NCI-H2029 treated with DMSO at 0.1 percent for 48 hours (cell line): ENCODE data around the gene ZNF526.
"Not testable (repeated sequence)": the region's sequence is repeated elsewhere in the genome, so short reads cannot be mapped to it uniquely, and the experiment has no call there.

Source experiments
- DNase-seq: peaks from one replicate; lab custom pipeline; 2025; lab: John Stamatoyannopoulos, UW

Gene ZNF526

DNA sequence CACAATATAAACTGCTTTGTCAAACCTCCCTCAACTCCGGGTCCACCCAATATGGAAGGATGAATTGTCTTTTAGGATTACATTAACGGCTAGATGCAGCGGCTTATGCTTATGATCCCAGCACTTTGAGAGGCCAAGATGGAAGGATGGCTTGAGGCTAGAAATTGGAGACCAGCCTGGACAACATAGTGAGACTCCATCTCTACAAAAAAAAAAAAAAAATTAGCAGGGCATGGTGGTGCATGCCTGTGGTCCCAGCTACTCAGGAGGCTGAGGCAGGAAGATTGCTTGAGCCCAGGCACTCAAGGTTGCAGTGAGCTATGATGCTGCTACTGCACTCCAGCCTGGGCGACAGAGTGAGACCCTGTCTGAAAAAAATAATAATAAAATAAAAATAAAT is 46.0 kb downstream of the ZNF526 start:
- not testable (repeated sequence) for DNase-seq

DNA sequence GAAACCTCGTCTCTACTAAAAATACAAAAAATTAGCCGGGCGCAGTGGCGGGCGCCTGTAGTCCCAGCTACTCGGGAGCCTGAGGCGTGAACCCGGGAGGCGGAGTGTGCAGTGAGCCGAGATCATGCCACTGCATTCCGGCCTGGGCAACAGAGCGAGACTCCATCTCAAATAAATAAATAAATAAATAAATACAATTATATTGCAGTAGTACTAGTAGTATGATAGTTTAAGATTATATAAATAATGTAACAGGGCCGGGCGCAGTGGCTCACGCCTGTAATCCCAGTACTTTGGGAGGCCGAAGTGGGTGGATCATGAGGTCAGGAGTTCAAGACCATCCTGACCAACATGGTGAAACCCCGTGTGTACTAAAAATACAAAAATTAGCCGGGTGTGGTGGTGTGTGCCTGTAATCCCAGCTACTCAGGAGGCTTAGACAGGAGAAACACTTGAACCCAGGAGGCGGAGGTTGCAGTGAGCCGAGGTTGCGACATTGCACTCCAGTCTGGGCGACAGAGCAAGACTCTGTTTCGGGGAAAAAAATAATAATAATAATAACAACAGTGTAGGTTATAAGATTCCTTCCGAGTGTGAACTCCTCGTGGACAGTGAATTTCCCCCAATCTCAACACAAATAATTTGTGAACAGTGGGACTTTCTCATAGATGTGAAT is 47.0 kb downstream of the ZNF526 start:
- not testable (repeated sequence) for DNase-seq

DNA sequence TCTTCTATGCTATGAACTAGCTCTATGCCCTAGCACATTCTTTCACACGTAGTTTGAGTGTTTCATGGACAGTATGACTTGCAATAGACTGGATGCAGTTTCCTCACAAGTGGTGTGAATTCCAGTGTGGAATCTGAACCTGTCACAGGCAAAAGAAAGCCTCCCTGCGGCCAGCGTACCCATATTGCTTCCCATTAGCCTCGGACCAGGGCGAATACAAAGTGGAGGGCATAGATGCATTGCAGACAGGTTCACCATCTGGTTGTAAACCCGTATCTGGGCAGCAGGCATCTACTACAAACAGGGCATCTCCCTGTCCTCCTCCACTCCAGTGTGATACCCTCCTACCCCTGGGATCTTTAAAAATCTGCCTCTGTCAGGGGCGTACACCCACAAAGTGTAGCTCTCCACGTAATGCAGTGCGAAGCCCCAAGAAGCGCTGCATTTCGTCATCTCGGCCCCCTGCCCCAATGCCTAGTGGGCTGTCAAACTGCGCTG is 47.6 kb downstream of the ZNF526 start:
- no peak for DNase-seq

DNA sequence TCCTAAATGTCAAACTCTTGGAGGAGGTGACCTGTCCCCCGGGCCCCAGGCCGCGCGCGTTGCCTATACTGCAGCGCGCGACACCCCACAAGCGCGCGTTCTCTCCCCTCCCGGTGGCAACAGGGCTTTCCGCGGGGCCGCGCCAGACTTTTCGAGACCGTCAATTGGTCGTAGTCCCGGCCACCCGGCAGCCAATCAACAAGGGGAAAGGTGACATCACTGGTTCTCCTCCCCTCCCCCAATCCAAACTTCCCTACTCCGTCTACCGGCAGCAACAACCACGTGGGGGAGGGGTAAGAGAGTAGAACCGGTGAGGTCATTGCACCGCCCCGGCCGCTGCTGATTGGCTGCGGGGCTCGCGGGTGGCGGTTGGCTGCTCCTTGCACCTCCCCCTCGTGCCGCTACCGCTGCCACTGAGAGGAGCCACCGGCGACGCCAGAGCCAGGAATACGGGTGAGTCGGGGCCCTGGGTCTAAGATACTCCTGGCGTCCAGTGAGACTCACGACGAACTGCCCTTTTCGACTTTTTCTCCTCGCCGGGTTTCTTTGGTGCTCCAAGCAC is 48.1 kb downstream of the ZNF526 start:
- DNase-seq, result peak; percentile 99

DNA sequence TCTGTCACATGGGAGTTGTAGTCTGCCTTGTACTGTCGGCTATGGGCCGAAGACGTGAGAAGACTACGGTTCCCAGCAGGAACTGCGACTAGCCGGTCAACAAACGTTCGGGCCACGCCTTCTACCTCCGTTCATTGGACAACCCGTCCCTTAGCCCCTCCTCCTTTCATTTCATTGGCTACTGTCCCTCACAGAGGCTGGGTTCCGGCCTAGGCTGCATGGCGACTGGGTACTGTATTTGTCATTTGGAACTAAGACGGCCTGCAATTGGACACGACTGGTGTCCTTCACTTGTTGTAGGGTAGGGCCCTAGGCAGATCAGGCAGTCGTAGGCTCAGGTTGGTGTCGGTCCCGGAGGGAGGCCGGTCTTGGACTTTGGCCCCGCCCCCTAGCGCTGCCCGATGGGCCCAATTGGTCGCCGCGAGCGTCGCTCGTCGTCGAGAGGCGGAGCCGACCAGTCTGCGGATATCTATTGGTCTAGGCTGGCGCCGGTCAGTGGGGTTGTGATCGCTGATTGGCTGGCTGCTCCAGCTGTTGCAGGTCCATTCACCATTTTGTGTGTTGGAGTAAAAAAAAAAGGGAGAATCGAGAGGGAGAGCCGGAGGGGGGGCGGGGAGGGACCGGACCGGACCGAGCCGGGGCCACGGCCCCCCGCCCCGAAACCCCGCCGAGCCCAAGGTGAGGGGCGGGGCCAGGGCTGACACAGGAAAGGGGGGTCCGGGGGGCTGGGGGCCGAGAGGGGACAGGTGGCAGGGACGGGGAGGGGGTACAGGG is 48.8 kb downstream of the ZNF526 start, which contains the start of gene CIC:
CIC (plus strand) TSS at position 549 of the 774 bp plus-strand sequence. CDS start 2,532 bp downstream, outside the sequence.
- peak; percentile 99 for DNase-seq

DNA sequence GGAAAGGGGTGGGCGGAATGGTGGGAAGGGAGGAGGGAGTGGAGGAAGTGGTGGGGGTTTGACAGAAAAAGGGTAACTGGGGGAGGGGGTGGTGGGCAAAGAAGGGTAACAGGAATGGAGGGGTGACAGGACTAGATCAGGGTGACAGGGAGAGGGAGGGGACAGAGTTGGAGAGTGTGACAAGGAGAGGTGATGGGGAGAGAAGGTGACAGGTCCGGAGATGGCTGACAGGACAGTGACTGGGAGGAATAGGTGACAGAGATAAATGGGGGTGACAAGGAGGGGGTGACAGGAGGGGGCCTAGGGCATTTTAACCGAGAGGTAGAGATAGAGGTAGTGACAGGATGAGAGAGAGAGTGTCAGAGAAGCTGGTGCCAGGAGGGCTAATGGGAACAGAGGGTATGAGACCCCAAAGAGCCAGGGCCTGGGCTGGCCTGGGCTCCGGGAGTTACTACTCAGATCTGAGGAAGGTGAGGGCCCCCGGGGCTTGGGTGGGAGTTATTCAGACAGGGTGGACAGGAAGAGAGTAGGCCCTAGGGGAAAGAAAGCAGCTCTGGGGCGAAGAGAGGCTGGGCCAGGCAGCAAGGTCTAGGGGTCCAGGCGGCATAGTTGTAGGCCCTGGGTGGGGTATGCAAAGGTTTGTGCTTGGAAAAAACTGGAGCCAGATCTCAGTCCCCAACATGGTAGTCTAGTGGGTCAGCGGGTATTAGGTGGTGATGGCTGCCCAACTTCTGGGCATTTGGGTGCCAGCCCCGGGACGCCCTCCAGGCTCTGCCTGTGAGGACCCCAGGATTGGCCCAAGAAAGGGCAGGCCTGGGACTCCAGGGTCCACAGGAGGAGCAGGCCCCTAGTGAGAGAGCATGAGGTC is 49.6 kb downstream of the ZNF526 start:
- DNase-seq, result no peak

DNA sequence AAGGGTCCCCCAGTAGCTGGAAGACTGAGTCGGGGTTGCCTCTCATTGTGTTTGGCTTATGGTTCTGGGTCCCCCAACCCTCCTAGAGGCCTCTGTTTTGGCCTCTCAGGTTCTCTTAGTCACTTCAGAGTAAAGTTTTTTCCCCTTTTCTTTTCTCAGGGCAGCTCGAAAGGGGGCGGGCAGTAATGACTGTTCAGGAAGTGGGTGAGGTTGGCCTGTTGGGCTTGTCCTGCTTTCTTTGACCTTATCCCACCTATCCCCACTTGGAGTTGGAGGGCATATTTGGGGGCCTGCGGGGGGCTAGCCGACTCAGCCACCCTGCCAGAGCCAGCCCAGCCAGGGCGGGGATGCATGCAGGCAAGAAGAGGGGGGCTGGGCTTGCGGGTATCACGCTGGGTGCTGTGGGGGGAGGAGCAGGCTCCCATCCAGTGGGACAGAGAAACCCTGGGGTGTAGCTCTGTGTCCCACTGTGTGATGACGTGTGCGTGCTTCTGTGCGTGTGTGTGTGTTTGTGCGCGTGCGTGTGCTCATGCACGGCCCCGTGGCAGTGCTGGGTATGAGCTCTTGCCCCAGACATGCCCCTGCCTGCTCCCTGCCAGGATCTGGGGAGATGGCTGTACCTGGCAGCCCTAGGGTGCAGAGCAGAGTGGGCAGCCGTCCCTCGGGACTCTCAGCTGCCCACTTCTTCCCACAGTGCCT is 50.4 kb downstream of the ZNF526 start:
- no peak for DNase-seq

DNA sequence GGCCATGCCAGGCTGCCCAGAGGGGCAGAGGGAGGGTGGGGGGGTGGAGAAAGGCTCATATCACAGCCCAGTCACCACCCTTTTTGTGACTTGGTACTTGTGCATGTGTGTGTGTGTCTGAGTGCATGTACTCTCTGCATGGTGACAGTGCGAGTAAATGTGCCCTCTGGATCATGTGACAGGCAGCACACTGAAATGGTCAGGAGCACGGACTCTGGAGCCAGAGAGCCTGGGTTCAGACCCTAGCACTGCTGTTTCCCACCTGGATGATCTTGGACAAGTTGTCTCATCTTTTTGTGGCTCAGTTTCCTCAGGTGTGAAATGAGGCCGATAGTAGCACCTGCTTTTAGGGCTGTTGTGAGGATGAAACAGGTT is 50.9 kb downstream of the ZNF526 start:
- DNase-seq, result no peak

DNA sequence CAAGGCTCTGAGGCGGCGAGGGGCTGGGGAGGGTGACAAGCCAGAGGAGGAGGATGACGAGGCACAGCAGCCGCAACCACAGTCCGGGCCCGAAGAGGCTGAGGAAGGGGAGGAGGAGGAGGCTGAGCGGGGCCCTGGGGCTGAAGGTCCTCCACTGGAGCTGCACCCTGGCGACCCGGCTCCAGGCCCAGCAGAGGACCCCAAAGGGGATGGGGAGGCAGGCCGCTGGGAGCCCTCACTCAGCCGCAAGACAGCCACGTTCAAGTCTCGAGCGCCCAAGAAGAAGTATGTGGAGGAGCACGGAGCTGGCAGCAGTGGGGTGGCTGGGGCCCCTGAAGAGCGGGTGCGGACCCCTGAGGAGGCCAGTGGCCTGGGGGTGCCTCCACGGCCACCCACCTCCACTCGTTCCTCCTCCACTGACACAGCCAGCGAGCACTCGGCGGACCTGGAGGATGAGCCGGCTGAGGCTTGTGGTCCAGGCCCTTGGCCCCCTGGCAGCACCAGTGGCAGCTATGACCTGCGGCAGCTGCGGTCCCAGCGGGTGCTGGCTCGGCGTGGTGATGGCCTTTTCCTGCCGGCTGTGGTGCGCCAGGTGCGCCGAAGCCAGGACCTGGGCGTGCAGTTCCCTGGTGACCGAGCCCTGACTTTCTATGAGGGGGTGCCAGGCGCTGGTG is 51.9 kb downstream of the ZNF526 start:
- no peak for DNase-seq

DNA sequence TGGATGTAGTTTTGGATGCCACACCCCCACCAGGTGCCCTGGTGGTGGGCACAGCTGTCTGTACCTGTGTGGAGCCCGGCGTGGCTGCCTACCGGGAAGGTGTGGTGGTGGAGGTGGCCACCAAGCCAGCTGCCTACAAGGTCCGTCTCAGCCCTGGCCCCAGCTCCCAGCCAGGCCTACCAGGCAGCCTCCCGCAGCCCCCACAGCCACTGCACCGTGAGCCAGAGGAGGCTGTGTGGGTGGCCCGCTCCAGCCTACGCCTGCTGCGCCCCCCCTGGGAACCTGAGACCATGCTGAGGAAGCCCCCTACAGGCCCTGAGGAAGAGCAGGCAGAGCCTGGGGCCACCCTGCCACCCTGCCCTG is 52.4 kb downstream of the ZNF526 start:
- no peak for DNase-seq

DNA sequence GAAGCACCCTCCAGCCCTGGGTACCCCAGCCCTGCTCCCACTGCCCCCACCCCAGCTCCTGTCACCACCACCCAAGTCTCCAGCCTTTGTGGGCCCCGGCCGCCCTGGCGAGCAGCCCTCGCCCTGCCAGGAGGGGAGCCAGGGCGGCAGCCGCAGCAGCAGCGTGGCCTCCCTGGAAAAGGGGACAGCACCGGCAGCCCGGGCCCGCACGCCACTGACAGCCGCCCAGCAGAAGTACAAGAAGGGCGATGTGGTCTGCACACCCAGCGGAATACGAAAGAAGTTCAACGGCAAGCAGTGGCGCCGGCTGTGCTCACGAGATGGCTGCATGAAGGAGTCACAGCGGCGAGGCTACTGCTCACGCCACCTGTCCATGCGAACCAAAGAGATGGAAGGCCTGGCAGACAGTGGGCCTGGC is 52.9 kb downstream of the ZNF526 start:
- DNase-seq, result no peak

DNA sequence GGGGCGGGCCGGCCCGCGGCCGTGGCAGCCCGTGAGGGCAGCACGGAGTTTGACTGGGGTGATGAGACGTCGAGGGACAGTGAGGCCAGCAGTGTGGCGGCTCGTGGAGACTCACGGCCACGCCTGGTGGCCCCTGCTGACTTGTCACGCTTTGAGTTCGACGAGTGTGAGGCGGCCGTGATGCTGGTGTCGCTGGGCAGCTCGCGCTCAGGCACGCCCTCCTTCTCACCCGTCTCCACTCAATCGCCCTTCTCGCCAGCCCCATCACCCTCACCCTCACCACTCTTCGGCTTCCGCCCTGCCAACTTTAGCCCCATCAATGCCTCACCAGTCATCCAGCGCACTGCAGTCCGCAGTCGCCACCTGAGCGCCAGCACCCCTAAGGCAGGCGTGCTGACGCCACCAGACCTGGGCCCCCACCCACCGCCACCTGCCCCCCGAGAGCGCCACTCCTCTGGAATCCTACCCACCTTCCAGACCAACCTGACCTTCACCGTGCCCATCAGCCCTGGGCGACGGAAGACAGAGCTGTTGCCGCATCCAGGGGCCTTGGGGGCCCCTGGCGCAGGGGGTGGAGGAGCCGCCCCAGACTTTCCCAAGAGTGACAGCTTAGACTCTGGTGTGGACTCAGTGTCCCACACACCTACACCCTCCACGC is 53.4 kb downstream of the ZNF526 start:
- no peak for DNase-seq

DNA sequence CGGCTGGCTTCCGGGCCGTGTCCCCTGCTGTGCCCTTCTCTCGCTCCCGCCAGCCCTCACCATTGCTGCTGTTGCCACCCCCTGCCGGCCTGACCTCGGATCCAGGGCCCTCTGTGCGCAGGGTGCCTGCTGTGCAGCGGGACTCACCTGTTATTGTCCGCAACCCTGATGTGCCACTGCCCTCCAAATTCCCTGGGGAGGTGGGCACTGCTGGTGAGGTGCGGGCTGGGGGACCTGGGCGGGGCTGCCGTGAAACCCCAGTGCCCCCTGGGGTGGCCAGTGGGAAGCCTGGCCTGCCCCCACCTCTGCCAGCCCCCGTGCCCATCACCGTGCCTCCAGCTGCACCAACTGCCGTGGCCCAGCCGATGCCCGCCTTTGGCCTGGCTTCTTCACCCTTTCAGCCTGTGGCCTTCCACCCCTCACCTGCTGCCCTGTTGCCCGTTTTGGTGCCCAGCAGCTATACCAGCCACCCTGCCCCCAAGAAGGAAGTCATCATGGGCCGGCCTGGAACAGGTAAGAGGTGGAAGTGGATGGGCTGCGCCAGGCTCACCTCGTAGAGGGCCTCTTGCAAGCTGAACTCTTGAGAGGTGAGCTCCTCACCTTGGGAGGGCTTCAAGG is 54.1 kb downstream of the ZNF526 start:
- no peak for DNase-seq

DNA sequence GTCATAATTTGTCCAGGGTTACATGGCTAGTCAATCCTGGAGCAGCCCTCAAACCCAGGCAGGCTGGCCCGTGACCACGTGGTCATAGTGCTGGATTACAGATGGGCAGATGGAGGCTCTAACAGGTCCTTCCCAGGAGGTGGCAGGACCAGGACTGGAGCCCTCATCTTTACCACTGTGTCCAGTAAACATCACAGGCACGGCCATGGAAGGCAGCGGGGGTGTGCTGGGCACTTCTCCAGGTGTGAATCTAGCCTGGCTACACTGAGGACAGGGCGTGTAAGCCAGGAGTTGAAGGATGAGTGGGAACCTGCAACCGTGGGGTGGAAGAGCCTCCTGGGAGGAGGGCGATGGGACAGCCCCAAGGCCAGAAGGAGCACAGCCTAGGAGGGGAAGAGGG is 55.0 kb downstream of the ZNF526 start:
- DNase-seq, result no peak

DNA sequence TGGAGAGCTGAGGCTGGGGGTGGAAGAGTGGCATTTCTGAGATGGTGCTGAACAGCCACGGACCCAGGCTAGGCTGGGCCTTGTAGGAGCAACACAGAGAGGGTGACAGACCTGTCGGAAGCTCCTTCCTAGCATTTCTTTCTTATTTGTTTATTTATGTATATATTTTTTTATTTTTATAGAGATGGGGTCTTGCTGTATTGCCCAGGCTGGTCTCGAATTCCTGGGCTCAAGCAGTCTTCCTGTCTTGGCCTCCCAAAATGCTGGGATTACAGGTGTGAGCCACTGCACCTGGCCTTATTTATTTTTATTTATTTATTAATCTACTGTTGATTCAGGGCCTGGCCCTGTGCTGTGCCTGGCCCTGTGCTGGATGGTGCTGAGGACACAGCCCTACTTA is 55.4 kb downstream of the ZNF526 start:
- no peak for DNase-seq

DNA sequence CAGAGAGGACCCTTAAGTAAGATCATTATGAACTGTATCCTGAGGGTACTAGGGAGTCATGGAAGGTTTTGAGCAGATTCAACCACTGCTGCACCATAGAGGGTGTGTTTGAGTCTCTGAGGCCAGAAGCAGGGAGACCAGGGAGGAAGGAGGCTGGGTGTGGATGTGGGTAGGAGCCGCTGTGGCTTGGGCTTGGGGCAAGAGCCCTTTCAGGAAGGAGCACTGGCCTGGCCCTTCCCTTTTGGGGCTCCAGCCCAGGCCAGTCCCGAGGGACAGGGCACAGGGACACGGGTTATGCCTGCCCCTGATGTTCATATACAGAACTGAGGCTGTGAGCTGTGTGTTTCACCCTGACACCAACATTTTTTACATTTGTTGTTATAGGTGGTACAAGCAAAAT is 56.2 kb downstream of the ZNF526 start:
- DNase-seq, result no peak

DNA sequence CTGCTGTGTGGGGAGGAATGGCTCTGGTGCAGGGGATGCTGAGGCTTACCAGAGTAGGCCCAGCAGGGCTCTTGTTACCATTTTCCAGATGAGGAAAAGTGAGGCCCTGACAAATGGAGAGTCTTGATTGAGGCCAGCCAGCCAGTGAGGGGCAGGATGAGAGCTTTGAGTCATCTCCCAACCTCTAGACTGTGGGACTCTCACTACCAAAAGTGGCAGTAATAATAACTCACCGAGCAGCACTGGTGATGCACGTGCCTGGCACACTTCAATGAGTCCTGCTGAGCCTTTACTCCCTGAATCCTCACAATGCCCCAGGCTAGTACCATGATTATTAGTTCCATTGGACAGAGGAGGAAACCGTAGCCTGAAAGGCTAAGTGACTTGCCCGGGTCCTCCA is 56.7 kb downstream of the ZNF526 start:
- no peak for DNase-seq
